ENCODE measurements around the gene PPM1B. TPM values are rescaled to one million over a fixed set of nuclear protein-coding genes. Genes with fewer than 3 reads are reported as not detected.

Gene PPM1B
- total RNA-seq, 1 experiment from 2014 or later: 49.1 TPM

- Mint-ChIP-seq H3K27me3 (ENCODE audit: insufficient read depth, unreplicated experiment) (no peaks in the 10 kb centered on the region), H3K36me3 (ENCODE audit: insufficient read depth, unreplicated experiment) (peaks cover 5% of the 10 kb centered on the region), H3K9me3 (ENCODE audit: unreplicated experiment) (no peaks in the 10 kb centered on the region), H3K4me1 (ENCODE audit: insufficient read depth, unreplicated experiment) (peaks cover 27% of the 10 kb centered on the region), H3K4me3 (ENCODE audit: unreplicated experiment) (no peak overlapping the region), H3K27ac (ENCODE audit: low read depth, unreplicated experiment) (no peak overlapping the region)
- DNase-seq (ENCODE audit: unreplicated experiment): no peak
- intact Hi-C loops (cut with micrococcal nuclease): no loop called here
- ChIA-PET POLR2A (interaction anchor here (0.6 to 1.1 kb wide), 3 partner anchors 9 to 35 kb away, joined by 3 to 4 read pairs (median 4); partner anchors contain the start of gene PPM1B), CTCF (no interaction called here)
- TF ChIP-seq CTCF (IDR thresholded peaks at IDR 0.05; ENCODE audit: unreplicated experiment): no peak
- BruUV-seq (replicated peaks): no TSS peak
Observed at GRCh38 chr2:44178950-44179349, 10.3 kb downstream of the PPM1B start.

GRCh38 chr2:44181648-44182047, 13.0 kb downstream of the PPM1B start:
- H3K27ac Mint-ChIP-seq (ENCODE audit: low read depth, unreplicated experiment): no peak overlapping the region
- TF ChIP-seq CTCF (IDR thresholded peaks at IDR 0.05; ENCODE audit: unreplicated experiment): no peak
- peaks cover 26% of the 10 kb centered on the region for H3K4me1 Mint-ChIP-seq (ENCODE audit: insufficient read depth, unreplicated experiment)
- CTCF ChIA-PET: interaction anchor here (0.6 to 1.1 kb wide), 4 partner anchors 8 to 31 kb away, joined by 3 read pairs; no protein-coding TSS in a partner anchor
- BruUV-seq (replicated peaks): no TSS peak
- peaks cover 5% of the 10 kb centered on the region for H3K36me3 Mint-ChIP-seq (ENCODE audit: insufficient read depth, unreplicated experiment)
- H3K4me3 Mint-ChIP-seq (ENCODE audit: unreplicated experiment): no peak overlapping the region
- no peak for DNase-seq (ENCODE audit: unreplicated experiment)
- POLR2A ChIA-PET: interaction anchor here (1.3 to 2.3 kb wide), 2 partner anchors 12 to 13 kb away, joined by 5 to 9 read pairs; partner anchors contain the start of gene PPM1B
- H3K27me3 Mint-ChIP-seq (ENCODE audit: insufficient read depth, unreplicated experiment): no peaks in the 10 kb centered on the region
- intact Hi-C loops (cut with micrococcal nuclease): no loop called here
- H3K9me3 Mint-ChIP-seq (ENCODE audit: unreplicated experiment): no peaks in the 10 kb centered on the region

- ChIA-PET POLR2A (interaction anchor here (2.3 kb wide), 1 partner anchor 16 kb away, joined by 9 read pairs; the partner anchor contains the start of gene PPM1B), CTCF (no interaction called here)
- intact Hi-C loops (cut with micrococcal nuclease): no loop called here
- H3K27me3 Mint-ChIP-seq (ENCODE audit: insufficient read depth, unreplicated experiment): no peaks in the 10 kb centered on the region
- BruUV-seq (replicated peaks): no TSS peak
- H3K9me3 Mint-ChIP-seq (ENCODE audit: unreplicated experiment): no peaks in the 10 kb centered on the region
- peaks cover 31% of the 10 kb centered on the region for H3K4me1 Mint-ChIP-seq (ENCODE audit: insufficient read depth, unreplicated experiment)
- no peak for TF ChIP-seq CTCF (IDR thresholded peaks at IDR 0.05; ENCODE audit: unreplicated experiment)
- no peak for DNase-seq (ENCODE audit: unreplicated experiment)
- H3K36me3 Mint-ChIP-seq (ENCODE audit: insufficient read depth, unreplicated experiment): peaks cover 5% of the 10 kb centered on the region
- no peak overlapping the region for H3K4me3 Mint-ChIP-seq (ENCODE audit: unreplicated experiment)
- no peak overlapping the region for H3K27ac Mint-ChIP-seq (ENCODE audit: low read depth, unreplicated experiment)
Observed at GRCh38 chr2:44184106-44184505, 15.4 kb downstream of the PPM1B start.

DNA sequence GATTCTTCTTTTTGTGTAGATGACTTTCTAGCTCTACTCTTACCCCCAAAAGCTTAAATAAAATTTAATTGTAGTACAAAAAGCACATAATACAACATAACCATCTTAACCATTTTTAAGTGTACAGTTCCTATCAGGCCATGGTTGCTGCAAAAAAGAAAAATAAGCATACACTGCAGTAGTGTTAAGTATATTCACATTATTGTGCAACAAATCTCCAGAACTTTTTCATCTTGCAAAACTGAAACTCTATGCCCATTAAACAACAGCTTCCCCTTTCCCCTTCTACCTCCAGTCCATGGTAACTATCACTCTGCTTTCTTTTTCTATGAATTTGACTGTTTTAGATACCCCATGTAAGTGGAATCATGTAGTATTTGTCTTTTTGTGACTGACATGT, 18.1 kb downstream of the PPM1B start:
- CTCF ChIA-PET: no interaction called here
- Mint-ChIP-seq H3K4me1 (ENCODE audit: insufficient read depth, unreplicated experiment) (peaks cover 24% of the 10 kb centered on the region), H3K27me3 (ENCODE audit: insufficient read depth, unreplicated experiment) (no peaks in the 10 kb centered on the region), H3K27ac (ENCODE audit: low read depth, unreplicated experiment) (no peak overlapping the region), H3K4me3 (ENCODE audit: unreplicated experiment) (no peak overlapping the region), H3K9me3 (ENCODE audit: unreplicated experiment) (no peaks in the 10 kb centered on the region), H3K36me3 (ENCODE audit: insufficient read depth, unreplicated experiment) (peaks cover 7% of the 10 kb centered on the region)
- TF ChIP-seq CTCF (IDR thresholded peaks at IDR 0.05; ENCODE audit: unreplicated experiment): no peak
- intact Hi-C loops (cut with micrococcal nuclease): no loop called here
- no peak for DNase-seq (ENCODE audit: unreplicated experiment)
- BruUV-seq (replicated peaks): no TSS peak
- POLR2A ChIA-PET: interaction anchor here (0.6 to 1.6 kb wide), 4 partner anchors 15 to 1410 kb away, joined by 3 to 5 read pairs (median 3); partner anchors contain the start of gene PPM1B

Data from MCF 10A (cell line).